HCT116 (cell line): Measurements from ENCODE around the gene MAP7D1.

Source experiments
- ATF3 ChIP-seq: IDR thresholded peaks from 2 replicates; pipeline ENCODE4 v1.6.1; 2012
- CTCF ChIP-seq, 3 experiments: fragments of 200-600 bp in 1 of 3; sonication (generic) in 1 of 3; IDR thresholded peaks in 2 of 3; conservative IDR thresholded peaks in 1 of 3; 2 replicates each; pipeline ENCODE4 v1.5.1; 2012 to 2017; ENCODE audit warnings: low read depth in 2 of 3, low read length in 2 of 3, antibody characterized with exemption in 1 of 3, borderline replicate concordance in 1 of 3, control low read depth in 1 of 3, mild to moderate bottlenecking in 1 of 3, mixed read lengths in 1 of 3, mixed run types in 1 of 3, moderate library complexity in 1 of 3; ENCODE audit not compliant: insufficient read depth in 1 of 3
- EZH2 ChIP-seq: fragments of 200-600 bp; sonication (generic); IDR thresholded peaks from 2 replicates; pipeline ENCODE4 v1.6.1; 2017; ENCODE audit warnings: antibody characterized with exemption, mixed run types
- POLR2A ChIP-seq: IDR thresholded peaks from 2 replicates; pipeline ENCODE4 v1.7.0; 2011; ENCODE audit warnings: borderline replicate concordance; ENCODE audit not compliant: insufficient read depth, insufficient read length; ENCODE audit errors: extremely low read depth
- POLR2AphosphoS5 ChIP-seq: IDR thresholded peaks from 2 replicates; pipeline ENCODE4 v1.6.1; 2011; ENCODE audit warnings: mild to moderate bottlenecking, low read depth, low read length, moderate library complexity
- SIN3A ChIP-seq: IDR thresholded peaks from 2 replicates; pipeline ENCODE4 v1.6.1; 2012; ENCODE audit warnings: low read depth
- SRF ChIP-seq: IDR thresholded peaks from 2 replicates; pipeline ENCODE4 v1.6.1; 2012; ENCODE audit warnings: low read depth
- ZBTB33 ChIP-seq: IDR thresholded peaks from 2 replicates; pipeline ENCODE4 v1.6.1; 2011; ENCODE audit warnings: mild to moderate bottlenecking, low read length, moderate library complexity; ENCODE audit not compliant: insufficient replicate concordance; ENCODE audit errors: extremely low read depth
- ZNF274 ChIP-seq: fragments of 200-500 bp; sonication (Bioruptor generic); IDR thresholded peaks from 2 replicates; pipeline ENCODE4 v1.6.1; 2014; ENCODE audit warnings: mild to moderate bottlenecking, low read depth, low read length, inconsistent platforms
- TF ChIP-seq, protein P1 (sequence below): IDR thresholded peaks from 2 replicates; pipeline ENCODE4 v1.6.1; 2012; ENCODE audit warnings: low read depth

- TF ChIP-seq CTCF (IDR thresholded peaks at IDR 0.05 in 2 of 3, conservative IDR thresholded peaks at IDR 0.05 in 1 of 3; ENCODE audit: borderline replicate concordance in 1 of 3, insufficient read depth in 1 of 3, low read depth in 2 of 3, low read length in 2 of 3) (no peak), SIN3A (no peak), ZBTB33 (no peak), POLR2A (no peak), EZH2 (no peak), SRF (no peak), POLR2AphosphoS5 (no peak), ZNF274 (no peak), ATF3 (no peak)
- TF ChIP-seq, protein P1, sequence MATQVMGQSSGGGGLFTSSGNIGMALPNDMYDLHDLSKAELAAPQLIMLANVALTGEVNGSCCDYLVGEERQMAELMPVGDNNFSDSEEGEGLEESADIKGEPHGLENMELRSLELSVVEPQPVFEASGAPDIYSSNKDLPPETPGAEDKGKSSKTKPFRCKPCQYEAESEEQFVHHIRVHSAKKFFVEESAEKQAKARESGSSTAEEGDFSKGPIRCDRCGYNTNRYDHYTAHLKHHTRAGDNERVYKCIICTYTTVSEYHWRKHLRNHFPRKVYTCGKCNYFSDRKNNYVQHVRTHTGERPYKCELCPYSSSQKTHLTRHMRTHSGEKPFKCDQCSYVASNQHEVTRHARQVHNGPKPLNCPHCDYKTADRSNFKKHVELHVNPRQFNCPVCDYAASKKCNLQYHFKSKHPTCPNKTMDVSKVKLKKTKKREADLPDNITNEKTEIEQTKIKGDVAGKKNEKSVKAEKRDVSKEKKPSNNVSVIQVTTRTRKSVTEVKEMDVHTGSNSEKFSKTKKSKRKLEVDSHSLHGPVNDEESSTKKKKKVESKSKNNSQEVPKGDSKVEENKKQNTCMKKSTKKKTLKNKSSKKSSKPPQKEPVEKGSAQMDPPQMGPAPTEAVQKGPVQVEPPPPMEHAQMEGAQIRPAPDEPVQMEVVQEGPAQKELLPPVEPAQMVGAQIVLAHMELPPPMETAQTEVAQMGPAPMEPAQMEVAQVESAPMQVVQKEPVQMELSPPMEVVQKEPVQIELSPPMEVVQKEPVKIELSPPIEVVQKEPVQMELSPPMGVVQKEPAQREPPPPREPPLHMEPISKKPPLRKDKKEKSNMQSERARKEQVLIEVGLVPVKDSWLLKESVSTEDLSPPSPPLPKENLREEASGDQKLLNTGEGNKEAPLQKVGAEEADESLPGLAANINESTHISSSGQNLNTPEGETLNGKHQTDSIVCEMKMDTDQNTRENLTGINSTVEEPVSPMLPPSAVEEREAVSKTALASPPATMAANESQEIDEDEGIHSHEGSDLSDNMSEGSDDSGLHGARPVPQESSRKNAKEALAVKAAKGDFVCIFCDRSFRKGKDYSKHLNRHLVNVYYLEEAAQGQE: no peak
Observed at GRCh38 chr1:36137776-36138175, 18.2 kb upstream of the MAP7D1 start.
